ENCODE results near the gene C14orf180. TPM values are rescaled to one million over a fixed set of nuclear protein-coding genes. Genes with fewer than 3 reads are reported as not detected.

The C14orf180 gene
- total RNA-seq, 1 donor = not detected

GRCh38 chr14:104550340-104550860 is 29.2 kb upstream of the C14orf180 start:
- no peak for DNase-seq (ENCODE audit: low read depth)
- TF ChIP-seq, protein P1, sequence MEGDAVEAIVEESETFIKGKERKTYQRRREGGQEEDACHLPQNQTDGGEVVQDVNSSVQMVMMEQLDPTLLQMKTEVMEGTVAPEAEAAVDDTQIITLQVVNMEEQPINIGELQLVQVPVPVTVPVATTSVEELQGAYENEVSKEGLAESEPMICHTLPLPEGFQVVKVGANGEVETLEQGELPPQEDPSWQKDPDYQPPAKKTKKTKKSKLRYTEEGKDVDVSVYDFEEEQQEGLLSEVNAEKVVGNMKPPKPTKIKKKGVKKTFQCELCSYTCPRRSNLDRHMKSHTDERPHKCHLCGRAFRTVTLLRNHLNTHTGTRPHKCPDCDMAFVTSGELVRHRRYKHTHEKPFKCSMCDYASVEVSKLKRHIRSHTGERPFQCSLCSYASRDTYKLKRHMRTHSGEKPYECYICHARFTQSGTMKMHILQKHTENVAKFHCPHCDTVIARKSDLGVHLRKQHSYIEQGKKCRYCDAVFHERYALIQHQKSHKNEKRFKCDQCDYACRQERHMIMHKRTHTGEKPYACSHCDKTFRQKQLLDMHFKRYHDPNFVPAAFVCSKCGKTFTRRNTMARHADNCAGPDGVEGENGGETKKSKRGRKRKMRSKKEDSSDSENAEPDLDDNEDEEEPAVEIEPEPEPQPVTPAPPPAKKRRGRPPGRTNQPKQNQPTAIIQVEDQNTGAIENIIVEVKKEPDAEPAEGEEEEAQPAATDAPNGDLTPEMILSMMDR (IDR thresholded peaks at IDR 0.05; ENCODE audit: insufficient read depth, low read length) = no peak
- no peak overlapping the region for H3K4me3 ChIP-seq (ENCODE audit: low read depth, low read length)

DNA sequence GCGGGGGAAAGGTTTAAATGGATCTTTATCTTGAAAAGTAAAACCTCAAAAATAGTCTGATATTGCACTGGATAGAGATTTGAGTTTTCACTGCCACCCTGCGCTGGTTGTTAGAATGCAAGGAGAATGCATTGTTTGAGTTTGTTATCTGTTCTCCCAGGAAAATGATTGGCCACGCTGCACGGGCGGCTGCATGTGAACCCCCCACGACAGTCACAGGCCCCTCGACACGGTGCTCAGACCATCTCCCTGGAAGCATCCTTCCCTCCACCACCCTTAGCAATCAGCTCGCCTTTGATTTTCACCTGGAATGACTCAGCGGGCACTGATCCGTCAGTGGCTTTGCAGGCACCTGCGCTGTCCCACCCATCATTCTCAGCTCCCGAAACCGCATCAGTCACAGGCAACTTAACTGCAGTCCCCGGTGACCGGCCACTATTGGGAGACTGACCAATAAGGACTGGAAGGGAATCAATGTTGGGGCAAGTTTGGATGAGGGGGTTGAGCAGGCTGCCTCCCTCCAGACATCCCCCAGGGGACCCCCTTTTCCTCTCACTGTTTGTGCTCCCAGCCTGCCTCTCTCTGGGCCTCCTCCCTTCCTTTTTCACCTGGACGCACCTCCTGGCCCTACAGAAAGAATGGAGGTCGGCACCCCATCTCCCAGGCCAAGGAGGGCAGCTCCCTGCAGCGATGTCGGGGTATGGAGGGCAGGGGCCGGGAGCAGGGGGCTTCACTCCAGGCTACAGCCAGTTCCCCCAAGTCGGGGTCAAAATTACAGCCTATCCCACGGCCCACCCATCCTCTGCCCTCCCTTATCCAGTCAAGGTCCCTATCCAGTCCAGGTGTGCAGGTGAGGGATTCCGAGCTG is 28.5 kb upstream of the C14orf180 start:
- DNase-seq (ENCODE audit: low read depth) = no peak
- TF ChIP-seq, protein P1 (IDR thresholded peaks at IDR 0.05; ENCODE audit: insufficient read depth, low read length) = no peak
- no peak overlapping the region for H3K4me3 ChIP-seq (ENCODE audit: low read depth, low read length)

DNA sequence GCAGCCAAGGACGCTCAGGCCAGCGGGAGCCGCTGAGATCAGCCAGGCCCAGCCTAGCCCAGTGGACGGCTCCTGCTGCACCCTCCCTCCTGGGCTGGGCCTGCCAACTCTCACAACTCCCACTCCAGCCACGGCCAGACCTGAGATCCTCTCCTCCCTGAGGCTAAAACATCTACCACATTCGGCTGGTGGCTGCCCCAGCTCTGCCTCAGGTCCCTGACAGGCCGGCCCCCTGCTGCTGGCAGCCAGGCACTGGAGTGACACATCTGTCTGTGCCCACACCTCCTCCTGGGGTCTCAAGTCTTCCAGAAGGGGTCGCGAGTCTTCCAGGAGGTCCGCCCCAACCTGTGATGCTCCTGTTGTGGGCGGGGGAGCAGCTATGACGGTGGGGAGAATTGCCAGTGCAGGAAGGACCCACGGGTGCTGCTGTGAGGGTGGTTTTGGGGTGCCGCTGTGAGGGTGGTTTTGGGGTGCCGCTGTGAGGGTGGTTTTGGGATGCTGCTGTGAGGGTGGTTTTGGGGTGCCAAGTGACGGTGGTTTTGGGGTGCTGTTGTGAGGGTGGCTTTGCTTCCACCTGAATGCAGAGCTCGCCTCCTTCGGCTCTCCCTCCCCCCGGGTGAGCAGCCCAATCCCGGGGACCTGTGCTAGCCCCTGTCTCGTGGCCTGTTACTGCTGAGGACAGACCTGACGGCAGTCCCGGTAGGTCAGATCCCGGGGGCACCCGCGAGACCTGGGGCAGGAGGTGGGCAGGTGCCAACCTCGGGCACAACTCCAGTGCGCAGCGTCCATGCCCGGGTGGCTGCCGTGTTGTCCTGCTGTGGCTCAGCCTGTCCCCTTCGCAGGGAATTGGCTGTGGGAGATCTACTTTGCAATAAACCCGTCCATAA is 27.5 kb upstream of the C14orf180 start:
- DNase-seq (ENCODE audit: low read depth) = no peak
- H3K4me3 ChIP-seq (ENCODE audit: low read depth, low read length) = no peak overlapping the region
- TF ChIP-seq, protein P1 (IDR thresholded peaks at IDR 0.05; ENCODE audit: insufficient read depth, low read length) = no peak

DNA sequence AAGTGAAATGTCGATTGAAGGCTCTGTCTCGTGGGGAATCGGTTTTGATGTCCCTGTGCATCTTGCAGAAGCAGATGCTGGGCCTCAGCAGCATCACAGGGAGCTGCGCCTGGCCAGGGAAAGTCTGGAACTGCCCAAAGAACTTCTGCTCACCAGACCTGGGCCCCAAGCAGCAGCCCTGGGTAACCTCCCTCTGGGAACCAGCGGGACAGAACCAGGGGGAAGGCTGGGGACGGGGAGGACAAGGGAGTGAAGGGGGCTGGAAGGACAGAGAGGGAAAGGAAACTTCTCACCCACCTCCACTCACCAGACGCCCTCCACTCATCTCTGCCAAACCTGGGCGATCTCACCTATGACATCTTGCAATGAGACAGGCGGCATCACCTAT is 26.8 kb upstream of the C14orf180 start:
- no peak for DNase-seq (ENCODE audit: low read depth)
- TF ChIP-seq, protein P1 (IDR thresholded peaks at IDR 0.05; ENCODE audit: insufficient read depth, low read length) = no peak
- H3K4me3 ChIP-seq (ENCODE audit: low read depth, low read length) = no peak overlapping the region

DNA sequence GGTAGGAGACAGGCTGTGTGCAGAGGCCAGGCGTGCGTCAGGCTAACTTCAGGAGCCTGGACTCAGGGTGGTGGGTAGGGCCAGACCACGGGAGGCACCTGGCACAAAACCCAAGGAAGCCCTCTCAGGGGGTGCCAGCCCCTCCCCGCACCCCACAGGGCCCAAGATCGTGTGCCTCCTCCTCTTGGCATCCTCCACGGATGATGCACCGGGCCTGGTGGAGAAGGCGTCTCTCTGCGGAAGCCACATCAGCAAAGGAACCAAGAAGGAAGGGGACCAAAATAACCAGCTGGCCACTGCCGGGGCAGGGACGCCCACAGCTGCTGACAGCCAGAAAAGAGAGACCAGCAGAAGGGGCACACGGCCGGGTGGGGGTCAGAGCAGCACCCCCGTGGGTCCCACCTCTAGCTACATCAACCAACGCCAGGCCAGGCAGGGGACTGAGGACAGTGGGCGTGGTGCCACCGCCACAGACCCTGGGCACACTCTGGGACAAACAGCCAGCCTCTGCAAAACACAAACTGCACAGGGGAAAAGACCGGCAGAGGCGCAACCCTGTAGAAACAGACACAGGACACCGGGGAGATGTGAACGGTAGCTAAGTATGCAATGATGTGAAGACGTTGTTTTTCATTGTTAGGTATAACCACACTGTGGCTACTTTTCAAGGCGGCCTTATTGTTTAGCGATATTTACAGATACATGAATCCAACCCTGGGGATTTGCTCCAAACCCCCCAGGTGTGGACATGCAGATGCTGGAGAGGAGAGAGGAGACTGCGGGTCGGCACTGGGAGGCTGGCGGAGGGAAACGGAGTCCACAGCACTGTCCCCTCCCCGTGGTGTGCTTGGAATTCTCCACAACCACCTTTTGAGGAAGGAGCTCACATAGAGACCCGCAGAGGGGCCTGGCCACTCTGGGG is 26.1 kb upstream of the C14orf180 start:
- DNase-seq (ENCODE audit: low read depth) = no peak
- TF ChIP-seq, protein P1 (IDR thresholded peaks at IDR 0.05; ENCODE audit: insufficient read depth, low read length) = no peak
- H3K4me3 ChIP-seq (ENCODE audit: low read depth, low read length) = no peak overlapping the region

DNA sequence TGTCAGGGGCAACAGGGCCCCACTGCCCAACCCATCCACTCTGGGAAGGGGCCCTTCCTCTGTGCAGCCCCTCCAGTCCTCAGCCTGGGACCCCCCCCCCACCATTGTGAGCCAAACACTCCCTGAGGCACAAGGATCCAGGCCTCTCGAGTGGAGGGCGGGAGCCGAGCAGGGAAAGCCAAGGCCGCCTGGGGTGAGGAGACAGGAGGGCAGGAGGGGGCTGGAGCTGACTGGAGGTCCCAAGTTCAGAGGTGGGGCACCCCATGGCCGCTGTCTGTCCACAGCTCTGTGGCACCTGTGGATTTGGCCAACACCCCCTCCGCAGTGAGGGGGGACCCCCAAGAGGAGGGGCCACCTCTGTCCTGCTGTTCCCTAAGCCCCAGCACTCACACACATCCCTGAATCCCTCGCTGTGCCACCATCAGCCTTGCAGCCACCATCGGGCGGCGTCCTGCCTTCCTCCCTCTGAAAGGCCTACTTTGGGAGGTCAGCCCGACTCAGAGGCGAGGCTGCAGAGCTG is 25.4 kb upstream of the C14orf180 start:
- DNase-seq (ENCODE audit: low read depth) = no peak
- TF ChIP-seq, protein P1 (IDR thresholded peaks at IDR 0.05; ENCODE audit: insufficient read depth, low read length) = no peak

More for the DNA sequence above, 25.4 kb upstream of the C14orf180 start:
- no peak overlapping the region for H3K4me3 ChIP-seq (ENCODE audit: low read depth, low read length)
